NCI-H1105 treated with DMSO at 0.1 percent for 48 hours (cell line): Measurements from ENCODE around the gene FCMR.
"Not testable (repeated sequence)": the region's sequence is repeated elsewhere in the genome, so short reads cannot be mapped to it uniquely, and the experiment has no call there.

Experiments
- DNase-seq: peaks from one replicate; lab custom pipeline; 2025; lab: John Stamatoyannopoulos, UW

Gene FCMR

DNA sequence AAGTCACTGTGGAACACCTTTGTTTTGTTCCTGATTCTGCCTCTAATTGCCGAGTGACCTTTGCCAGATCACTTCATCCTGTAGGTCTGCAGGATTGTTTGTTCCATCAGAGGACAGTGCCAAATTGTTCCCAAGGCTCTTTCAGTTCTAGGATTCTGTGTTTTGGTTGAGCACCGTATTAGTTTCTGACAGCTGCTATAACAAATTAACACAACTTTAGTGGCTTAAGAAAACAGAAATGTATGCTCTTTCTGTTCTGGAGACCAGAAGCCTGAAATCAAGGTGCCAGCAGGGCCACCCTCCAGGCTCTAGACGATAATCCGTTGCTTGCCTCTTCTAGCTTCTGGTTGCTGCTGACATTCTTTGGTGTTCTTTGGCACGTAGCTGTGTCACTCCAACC, 27.9 kb upstream of the FCMR start:
- DNase-seq, result no peak

DNA sequence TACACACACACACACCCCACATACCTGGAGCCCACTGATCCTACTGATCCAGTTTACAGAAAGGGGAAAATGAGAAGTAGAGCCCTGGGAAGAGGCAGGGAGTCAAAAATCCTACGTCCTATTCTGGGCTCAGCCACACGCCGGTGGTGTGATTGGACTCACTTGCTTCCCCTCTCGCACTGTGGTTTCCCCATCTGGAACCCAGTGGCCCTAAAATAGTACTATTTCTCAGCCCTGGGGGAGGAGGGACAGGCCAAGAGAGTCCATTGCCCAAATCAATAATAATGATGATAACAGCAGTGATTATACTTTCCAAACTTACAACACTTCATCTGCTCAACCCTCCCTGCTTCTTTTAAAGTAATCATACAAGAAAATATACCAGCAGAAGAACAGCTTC, 27.5 kb upstream of the FCMR start:
- no peak for DNase-seq

DNA sequence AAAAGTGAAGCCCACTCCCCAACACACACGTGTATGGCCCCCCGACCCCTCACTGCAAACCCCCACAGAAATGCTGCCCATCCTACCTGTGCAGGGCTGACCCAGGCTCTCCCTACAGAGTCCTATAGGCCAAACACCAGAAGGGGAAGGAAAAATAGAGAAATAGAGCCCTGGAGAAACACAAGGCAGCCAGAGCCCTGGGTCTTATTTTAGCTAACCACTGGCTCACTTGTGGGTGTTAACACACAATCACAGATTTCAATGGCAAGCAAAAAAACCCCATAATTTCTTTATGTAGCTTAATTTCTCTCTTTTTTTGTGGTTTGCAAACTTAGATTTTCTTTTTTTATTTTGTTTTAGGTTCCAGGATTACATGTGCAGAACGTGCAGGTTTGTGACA, 25.5 kb upstream of the FCMR start:
- DNase-seq, result no peak

DNA sequence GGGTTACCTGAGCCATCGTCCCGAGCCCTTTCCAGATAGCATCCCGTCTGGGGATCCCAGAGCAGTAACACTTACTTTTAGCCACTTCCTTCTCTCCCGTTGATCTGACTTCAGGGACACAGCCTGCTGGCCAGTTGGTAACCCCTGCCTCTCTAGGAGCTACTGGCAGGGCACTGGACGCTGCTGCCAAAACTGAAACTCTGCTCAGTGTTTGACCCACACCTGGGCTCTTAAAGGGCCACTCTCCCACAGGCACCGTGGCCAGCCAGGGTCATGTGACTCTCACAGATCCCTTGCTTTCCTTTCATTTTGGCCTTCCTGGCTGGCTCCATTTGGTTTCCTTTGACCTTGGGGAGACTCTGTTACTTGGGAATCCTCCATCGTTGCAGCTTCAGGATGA, 24.5 kb upstream of the FCMR start, which contains the start of gene PIGR:
Gene PIGR (minus strand): TSS at position 206 of the 400 bp plus-strand sequence. CDS start 5,935 bp downstream, outside the sequence.
- DNase-seq, result no peak

DNA sequence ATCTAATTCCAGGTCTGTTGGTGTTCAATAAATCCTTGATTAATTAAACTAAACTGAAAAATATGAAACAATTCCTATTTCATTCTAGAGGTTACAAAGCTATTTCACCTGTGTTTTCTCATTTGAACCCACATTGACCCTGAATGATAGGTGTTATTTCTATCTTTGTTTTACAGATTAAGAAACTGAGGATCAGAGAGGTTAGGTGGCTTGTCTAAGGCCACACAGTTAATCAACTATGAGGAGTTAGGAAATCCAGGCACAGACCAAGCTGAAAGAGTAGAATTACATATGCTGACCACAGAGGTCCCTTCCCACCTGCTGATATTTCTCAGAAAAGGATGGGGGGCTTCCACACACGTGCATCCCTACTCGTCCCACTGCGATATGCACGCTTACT, 24.0 kb upstream of the FCMR start:
- DNase-seq, result no peak

DNA sequence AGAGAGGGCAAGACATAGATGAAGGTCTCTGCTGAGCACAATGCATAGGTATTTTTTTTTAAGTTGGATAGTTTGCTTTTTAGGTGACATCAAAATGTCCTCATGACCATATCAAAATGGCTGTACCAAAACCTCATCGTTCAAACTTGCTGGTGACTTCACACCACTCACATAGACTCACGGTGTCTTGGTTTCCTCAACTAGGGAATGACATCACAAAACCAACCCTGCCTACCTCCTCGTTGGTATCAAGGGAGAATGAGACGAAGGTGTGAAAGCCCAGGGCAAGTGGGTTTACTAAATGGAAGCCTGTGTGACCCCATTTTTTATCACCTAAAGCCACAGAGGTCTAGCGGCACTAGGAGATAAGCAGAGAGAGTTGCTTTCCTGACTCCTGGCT, 23.0 kb upstream of the FCMR start:
- no peak for DNase-seq

DNA sequence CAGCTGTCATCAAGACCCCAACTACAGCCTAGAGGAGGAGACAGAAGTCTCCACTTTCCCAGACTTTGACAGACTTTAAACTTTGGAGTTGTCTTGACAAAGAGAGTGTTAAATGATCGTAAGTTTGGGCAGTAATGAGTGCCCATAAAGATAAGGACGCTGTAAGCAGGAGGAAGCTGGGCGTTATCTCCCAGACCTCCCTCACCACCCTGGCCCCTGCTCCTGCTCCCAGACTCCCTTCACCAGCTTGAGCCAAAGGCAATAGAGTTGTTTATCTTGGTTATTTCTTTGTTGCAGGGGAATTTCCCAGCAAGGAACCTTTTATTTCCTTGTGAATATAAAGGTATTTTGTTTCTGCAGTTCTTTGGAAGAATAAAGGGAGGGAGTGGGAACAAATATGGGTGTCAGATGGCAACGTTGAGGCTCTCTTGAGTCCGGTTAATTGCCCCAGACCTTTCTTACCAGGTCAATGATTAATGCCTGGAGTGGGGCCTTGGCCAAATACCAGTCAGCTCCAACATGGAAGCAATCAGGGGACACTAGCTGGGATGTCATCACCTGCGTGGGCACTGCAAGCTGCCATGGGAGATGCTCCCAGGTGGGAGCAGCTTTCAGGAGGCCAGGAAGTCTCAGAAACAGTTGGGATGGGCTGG, 20.2 kb upstream of the FCMR start:
- DNase-seq, result no peak

DNA sequence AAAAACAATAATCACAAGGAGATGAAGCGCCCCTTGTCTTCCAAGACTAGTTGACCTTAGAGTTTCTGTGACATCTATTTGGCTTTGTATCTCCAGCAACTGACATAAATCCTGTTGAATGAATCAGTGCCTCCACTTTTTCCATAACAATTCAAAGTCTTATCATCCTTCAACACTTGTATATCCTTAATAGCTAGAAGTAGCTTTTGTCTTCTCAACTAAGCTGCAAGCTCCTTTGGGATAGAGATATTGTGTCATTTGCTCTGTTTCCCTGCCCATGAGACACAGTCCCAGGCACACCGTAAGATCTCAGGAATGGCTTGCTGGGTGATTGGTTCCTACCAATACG, 18.8 kb upstream of the FCMR start:
- DNase-seq, result no peak

DNA sequence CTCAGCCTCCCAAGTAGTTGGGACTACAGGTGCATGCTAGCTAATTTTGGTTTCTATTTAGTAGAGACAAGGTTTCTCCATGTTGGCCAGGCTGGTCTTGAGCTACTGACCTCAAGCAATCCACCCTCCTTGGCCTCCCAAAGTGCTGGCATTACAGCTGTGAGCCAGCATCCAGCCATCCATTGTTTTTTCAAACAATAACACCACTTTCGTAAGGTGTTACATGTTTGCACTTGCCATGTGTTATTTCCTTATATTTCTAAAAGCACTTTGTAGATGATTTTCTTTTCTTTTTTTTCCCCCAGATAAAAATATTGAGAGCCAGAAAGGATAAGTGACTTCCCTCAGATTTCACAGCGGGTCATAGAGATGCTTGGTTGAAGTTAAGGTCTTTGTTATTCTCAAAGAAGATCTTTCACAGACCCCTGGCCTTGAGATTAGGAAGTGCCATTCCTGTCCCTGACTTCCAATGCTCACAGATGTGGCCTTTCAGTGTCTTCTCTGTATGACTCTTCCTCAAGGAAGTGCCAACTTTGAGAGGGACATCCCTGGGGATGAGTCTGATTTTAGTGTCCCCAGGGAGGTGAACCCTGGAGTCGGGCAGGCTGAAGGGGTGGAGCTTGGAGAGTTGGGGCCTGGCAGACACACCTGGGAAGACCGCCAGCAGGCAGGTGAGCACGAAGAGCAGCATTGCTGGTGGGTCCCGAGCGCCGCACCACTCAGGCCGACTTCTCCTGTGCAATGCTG, 18.3 kb upstream of the FCMR start:
- DNase-seq, result no peak

DNA sequence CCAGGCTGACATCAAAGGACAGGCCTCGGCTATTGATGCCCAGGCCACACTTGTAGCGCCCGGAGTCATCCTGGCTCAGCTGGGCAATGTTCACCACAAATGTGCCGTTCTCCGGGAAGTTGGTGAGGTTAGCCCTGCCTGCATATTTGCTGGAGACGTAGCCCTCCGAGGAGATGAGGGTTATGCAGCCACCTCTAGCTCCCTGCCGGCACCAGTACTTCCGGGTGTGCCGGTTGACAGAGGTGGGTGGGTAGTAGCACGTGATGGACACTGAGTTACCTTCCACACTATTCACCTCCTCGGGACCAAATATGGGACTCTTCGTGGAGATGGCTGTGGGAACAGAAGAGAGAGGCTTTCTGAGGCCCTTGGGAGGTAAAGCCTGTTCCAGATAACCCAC, 17.4 kb upstream of the FCMR start:
- no peak for DNase-seq

DNA sequence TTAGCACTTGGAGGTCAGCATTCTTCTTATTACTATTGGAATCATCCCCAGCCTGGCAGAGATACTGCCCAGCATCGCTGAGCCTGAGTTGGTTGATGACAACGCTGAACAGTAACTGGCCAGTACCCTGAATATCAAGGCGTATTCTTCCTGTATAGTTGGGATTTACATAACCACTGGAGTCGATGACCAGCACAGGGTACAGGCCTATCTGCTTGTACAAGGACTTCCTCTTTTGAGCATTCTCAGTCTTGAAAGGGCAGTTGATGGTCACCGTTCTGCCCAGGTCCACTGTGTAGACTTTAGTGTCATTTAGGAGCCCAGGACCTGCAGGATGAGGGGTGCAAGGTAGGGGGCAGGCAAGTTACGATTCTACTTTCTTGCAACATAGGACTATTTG, 15.7 kb upstream of the FCMR start:
- no peak for DNase-seq

DNA sequence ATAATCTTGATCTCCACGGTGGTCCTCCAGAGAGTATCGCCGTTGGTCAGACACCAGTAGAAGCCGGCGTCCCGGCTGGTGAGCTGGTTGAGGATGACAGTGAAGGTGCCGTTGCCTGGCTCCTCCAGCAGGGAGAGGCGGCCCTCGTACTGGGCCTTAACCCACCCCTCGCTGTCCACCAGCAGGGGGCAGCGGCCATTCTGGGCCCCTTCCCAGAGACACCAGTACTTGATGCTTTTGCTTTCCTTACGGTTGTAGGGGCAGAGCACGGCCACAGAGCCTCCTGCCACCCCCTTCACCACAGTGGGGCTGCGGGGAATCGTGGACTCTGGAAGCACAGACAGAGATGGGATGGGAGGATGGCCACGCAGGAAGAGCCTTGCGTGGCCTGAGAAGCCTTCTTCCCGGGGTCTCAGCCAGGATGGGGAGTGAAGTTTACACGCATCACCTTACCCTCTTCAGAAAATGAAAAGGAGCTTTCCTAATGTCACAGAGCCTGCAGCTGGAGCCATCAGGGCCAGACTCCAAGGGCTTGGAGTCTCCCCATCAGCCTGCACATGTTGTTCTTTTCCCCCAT, 13.8 kb upstream of the FCMR start:
- no peak for DNase-seq

DNA sequence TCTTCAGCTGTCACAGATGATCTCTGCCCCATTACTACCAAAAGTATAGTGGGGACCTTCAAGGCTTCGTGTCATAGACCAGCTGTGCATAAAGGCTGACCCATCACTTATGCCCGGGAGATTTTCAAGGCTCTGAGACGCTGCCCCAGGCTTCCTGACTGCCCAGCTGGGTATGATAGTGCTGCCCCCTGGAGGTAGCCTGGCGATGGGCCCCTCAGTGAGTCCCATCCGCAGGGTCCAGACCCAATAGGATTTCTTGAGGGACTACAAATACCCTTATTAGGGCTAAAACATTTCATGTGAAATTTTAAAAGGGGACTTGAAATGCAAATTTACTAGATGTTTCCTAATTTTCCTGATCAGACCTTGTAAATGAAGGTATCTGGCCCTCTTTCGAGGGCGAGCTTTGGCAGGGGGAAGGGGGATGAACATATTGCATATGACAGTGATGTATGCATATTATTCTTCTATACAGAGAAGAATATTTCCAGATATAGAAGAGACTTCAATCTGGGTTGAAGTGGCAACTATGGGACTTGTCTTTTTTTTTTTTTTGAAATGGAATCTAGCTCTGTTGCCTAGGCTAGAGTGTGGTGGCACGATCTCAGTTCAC, 11.7 kb upstream of the FCMR start:
- no peak for DNase-seq

DNA sequence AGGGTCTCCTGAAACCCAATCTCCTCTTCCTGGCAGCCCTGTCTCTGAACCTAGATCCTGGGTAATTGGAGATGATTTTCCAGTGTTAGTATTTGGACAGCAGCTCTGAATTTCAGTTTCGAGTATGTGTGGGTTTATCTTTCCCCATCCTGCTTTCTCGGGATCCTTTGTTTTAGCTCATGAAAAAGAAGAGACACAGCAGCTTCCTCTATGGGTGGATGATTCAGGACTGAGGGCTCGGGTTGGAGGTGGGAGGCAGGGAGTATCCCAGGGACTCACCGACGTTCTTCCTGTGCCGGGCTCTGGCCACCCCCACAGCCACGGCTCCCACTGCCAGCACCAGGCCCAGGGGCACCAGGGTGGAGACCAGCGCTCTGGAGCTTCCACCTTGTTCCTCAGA, 10.4 kb upstream of the FCMR start:
- no peak for DNase-seq

DNA sequence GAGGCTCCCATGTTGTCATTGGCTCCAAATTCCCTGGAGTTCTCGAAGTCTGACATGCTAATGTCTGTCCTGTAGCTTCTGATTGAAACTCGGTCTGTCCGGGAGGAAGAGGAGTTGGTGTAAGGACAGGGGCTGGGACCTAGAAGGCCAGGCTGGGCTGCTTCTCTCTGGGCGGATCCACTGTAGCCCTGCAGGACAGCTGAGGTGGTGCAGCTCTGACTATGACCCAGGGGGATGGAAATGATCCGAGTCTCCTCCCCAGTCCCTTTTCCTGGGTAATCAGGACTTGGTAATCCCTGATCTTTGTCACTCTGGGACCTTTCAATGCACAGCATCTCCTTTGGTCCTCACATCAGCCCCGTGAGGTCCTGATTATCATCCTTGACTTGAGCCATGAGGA, 10.0 kb upstream of the FCMR start:
- DNase-seq, result no peak

DNA sequence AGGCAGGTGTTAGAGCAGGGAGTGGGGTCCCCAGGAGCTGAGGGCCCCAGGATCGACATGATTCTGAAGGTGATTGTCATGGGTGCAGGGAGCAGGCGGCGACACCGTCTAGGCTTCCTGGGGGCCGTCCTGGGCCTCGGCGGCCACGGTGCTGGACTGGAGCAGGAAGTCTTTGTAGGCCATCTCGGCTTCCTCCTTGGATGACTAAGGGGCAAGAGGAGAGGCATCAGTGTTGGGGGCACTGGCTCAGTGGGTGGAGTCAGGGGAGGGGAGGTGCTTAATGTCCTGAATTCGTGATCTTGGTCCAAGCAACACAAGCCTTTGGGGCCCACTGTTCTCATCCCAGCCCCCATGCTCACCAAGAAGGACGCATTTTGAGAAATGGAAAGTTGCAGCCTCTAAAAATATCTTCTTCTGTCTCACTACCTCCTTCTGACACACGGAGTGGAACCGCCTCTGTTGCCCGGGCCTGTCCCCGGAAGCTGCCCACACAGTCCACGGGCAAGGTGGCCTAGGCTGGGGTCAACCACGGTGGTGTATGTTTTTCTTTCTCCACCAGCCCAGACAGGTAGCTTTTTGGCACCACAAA, 8.6 kb upstream of the FCMR start:
- no peak for DNase-seq

DNA sequence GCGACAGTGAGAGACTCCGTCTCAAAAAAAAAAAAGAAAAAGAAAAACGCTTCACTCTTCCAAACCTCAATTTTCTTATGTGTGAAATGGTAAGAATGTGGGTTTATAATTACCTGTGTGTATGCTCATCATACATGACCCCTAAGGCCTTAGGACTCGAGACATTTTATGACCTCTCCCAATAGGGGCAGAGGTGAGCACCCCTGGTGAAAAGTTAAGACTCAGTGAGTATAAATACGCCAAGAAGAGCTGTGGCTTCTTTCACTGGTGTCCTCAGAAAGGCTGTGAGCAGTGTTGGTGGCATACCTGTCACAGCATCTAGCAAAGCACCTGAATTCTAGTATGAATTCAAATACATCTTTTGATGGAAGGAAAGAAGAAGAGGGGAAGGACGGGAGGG, 7.8 kb upstream of the FCMR start:
- DNase-seq, result no peak

DNA sequence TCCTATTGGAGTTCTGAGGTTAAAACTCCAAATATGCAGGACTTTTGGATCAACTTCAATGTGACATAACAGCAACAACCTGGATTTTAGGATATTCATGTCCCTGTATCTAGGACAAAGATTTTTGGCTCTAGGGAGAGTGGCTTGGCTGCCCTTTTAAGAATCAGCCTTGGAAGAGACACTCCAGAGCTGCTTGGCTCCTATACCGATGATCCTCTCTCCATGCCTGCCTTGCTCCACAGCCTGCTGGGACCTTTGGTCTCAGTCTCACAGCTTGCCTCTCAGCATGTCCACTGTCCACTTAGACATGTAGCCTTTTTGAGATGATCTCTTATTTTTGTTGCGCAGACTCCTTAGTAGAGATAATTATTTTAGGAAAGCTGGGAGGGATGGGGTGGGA, 4.5 kb upstream of the FCMR start:
- no peak for DNase-seq

DNA sequence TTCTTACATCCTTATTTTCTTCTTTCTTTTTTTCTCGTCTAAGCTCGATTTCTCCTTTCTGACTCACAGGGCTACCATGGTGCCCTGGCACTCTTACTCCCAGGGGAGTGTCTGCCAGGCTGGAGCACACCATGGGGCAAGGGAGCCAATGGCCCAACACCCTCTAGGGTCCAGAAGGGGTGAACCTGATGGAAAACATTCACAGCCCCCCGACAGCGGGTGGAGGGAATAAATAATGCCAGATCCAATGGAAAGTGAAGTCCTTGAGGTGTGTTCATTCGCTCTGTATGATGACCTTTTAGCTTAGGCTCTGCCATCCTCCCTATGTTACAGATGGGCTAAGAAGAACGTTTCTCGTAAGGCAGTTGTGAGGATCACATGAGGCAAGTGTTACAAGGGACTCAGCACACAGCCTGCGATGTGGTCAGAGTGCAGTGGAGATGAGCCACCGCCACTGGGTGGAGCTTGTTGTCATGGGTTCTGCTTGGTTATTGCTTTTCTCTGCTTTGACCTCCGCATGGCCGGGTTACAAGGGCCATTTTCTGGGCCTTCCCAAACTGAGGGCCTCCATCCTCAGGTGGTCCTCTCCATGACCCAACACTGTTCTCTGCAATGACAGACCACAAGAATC, 3.5 kb upstream of the FCMR start:
- no peak for DNase-seq

DNA sequence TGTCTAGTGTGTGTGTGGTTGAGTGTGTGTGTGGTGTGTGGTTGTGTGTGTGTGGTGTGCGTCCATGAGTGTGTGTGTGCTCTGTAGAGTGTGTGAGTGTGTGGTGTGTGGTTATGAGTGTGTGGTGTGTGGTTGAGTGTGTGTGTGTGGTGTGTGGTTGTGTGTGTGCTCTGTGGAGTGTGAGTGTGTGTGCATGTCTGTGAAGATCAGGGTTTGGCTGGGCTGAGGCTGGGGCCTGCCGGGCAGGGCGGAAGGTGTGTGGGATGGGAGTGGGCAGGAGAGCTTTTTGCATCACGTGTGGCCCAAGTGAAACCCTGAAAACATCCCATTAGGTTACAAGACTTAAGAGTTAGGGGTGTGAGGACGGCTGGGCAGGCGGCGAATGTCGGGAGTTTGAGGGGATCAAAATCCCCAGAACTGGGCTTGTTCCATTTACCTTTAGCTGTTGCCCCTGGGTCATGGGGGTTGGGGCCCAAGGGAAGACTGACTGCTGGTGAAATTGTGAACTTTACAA, 2.9 kb upstream of the FCMR start:
- no peak for DNase-seq

DNA sequence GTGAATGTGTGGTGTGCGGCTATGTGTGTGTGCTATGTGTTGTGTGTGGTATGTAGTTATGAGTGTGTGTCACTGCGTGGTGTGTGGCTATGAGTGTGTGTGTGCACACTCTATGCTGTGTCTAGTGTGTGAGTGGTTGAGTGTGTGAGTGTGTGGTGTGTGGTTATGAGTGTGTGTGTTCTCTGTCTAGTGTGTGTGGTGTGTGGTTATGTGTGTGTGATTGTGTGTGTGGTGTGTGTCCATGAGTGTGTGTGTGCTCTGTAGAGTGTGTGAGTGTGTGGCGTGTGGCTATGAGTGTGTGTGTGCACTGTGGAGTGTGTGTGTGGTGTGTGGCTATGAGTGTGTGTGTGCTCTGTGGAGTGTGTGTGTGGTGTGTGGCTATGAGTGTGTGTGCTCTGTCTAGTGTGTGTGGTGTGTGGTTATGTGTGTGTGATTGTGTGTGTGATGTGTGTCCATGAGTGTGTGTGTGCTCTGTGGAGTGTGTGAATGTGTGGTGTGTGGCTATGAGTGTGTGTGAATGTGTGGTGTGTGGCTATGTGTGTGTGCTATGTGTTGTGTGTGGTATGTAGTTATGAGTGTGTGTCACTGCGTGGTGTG, 2.3 kb upstream of the FCMR start:
- not testable (repeated sequence) for DNase-seq
